ENCODE results near the gene PDZRN3.

DNA sequence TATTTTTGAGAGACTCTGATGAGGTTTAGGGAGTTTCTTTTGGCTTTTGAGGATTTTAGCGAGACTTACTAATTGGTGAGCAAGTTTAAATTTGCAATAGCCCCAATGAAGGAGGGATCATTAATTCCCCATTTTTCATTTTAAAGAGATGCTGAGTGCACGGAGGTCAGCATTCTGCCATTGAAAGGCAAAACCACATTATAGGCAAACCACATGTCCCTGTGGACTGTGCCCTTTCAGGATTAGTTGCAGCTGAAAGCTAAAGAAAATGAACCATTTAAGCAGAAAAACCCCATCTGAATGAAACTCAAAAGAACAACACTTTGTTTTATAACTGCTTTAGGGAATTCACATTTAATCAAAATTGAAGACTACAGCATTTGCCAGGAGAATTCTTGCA lies 246.5 kb downstream of the PDZRN3 start:
- TF ChIP-seq, protein P1, sequence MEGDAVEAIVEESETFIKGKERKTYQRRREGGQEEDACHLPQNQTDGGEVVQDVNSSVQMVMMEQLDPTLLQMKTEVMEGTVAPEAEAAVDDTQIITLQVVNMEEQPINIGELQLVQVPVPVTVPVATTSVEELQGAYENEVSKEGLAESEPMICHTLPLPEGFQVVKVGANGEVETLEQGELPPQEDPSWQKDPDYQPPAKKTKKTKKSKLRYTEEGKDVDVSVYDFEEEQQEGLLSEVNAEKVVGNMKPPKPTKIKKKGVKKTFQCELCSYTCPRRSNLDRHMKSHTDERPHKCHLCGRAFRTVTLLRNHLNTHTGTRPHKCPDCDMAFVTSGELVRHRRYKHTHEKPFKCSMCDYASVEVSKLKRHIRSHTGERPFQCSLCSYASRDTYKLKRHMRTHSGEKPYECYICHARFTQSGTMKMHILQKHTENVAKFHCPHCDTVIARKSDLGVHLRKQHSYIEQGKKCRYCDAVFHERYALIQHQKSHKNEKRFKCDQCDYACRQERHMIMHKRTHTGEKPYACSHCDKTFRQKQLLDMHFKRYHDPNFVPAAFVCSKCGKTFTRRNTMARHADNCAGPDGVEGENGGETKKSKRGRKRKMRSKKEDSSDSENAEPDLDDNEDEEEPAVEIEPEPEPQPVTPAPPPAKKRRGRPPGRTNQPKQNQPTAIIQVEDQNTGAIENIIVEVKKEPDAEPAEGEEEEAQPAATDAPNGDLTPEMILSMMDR (IDR thresholded peaks at IDR 0.05): no peak
- no peak for TF ChIP-seq POLR2A (IDR thresholded peaks at IDR 0.05)

Data from Peyer's patch (tissue), 4 donors.